IMR-90 (cell line): ENCODE results near the gene IRAK3. TPM values are rescaled to one million over a fixed set of nuclear protein-coding genes. Genes with fewer than 3 reads are reported as not detected.

Experiments used
- ATAC-seq: fragments of 200-7000 bp; cut with Tn5 transposase; 2 replicates; pipeline ENCODE4 v1.9.1; 2020; ENCODE audit warnings: low read depth, mild to moderate bottlenecking, moderate library complexity
- BruUV-seq: library from RNA; stranded (reverse); fragments of 400-500 nt; replicated peaks from 2 replicates; lab custom pipeline; 2021; lab: Mats Ljungman, UMichigan
- CTCF ChIA-PET: fragments of 300-600 bp; formaldehyde crosslinking; extraction: SDS; loops from one replicate; lab custom pipeline; 2021; ENCODE audit warnings: antibody characterized with exemption; lab: Yijun Ruan, JAX
- POLR2A ChIA-PET: fragments of 300-600 bp; sonication (Branson Sonifier 250); formaldehyde crosslinking; loops from one replicate; lab custom pipeline; 2022; ENCODE audit warnings: antibody characterized with exemption; ENCODE audit not compliant: unreplicated experiment; lab: Charles Lee
- DNase-seq: peaks from one replicate; pipeline ENCODE4 v3.0.0; 2013
- H2AFZ ChIP-seq: replicated peaks from 2 replicates; pipeline ENCODE3; 2013; ENCODE audit warnings: low read length, mild to moderate bottlenecking; ENCODE audit not compliant: poor library complexity
- H2AK5ac ChIP-seq: 2 replicates; pipeline ENCODE4 v1.6.1; 2013; ENCODE audit warnings: low read depth, low read length, inconsistent platforms
- H2AK9ac ChIP-seq: replicated peaks from 2 replicates; pipeline ENCODE3; 2013; ENCODE audit warnings: mild to moderate bottlenecking, low read depth, low read length, moderate library complexity; ENCODE audit not compliant: poor library complexity
- H2BK120ac ChIP-seq: 2 replicates; pipeline ENCODE4 v1.6.1; 2013; ENCODE audit warnings: low read depth, low read length, inconsistent platforms
- H2BK15ac ChIP-seq: 3 replicates; pipeline ENCODE4 v1.6.1; 2013; ENCODE audit warnings: low read depth, low read length, inconsistent platforms
- H2BK20ac ChIP-seq: 2 replicates; pipeline ENCODE4 v1.6.1; 2013; ENCODE audit warnings: low read depth, mild to moderate bottlenecking, inconsistent platforms, low read length, moderate library complexity
- H2BK5ac ChIP-seq: 2 replicates; pipeline ENCODE4 v1.6.1; 2013; ENCODE audit warnings: mild to moderate bottlenecking, low read depth, low read length, inconsistent platforms; ENCODE audit not compliant: poor library complexity, severe bottlenecking
- H3K14ac ChIP-seq: replicated peaks from 2 replicates; pipeline ENCODE4 v1.6.1; 2013; ENCODE audit warnings: low read depth, low read length, inconsistent platforms
- H3K18ac ChIP-seq: 2 replicates; pipeline ENCODE4 v1.6.1; 2013; ENCODE audit warnings: low read depth, low read length, control low read depth
- H3K23ac ChIP-seq: 2 replicates; pipeline ENCODE4 v1.6.1; 2013; ENCODE audit warnings: low read depth, low read length, inconsistent platforms
- H3K27ac ChIP-seq: 2 replicates; pipeline ENCODE4 v1.5.1; 2013; ENCODE audit warnings: mild to moderate bottlenecking, control low read depth, low read length; ENCODE audit not compliant: insufficient read depth
- H3K27me3 ChIP-seq: 2 replicates; pipeline ENCODE4 v1.6.1; 2013; ENCODE audit warnings: low read length; ENCODE audit not compliant: control insufficient read depth, insufficient read depth
- H3K36me3 ChIP-seq: 2 replicates; pipeline ENCODE4 v1.6.1; 2013; ENCODE audit warnings: low read length, mixed read lengths; ENCODE audit not compliant: control insufficient read depth, insufficient read depth
- H3K4ac ChIP-seq: 2 replicates; pipeline ENCODE4 v1.6.1; 2013; ENCODE audit warnings: low read depth, low read length, inconsistent platforms
- H3K4me1 ChIP-seq: 2 replicates; pipeline ENCODE4 v1.6.1; 2013; ENCODE audit warnings: low read length, mixed read lengths; ENCODE audit not compliant: control insufficient read depth, insufficient read depth
- H3K4me2 ChIP-seq: 2 replicates; pipeline ENCODE4 v1.6.1; 2013; ENCODE audit warnings: low read depth, mild to moderate bottlenecking, control low read depth, low read length, moderate library complexity
- H3K4me3 ChIP-seq: 2 replicates; pipeline ENCODE4 v1.5.1; 2013; ENCODE audit warnings: low read depth, mild to moderate bottlenecking, control low read depth, low read length, moderate library complexity; ENCODE audit not compliant: insufficient read depth
- H3K56ac ChIP-seq: 2 replicates; pipeline ENCODE4 v1.6.1; 2013; ENCODE audit warnings: low read length, inconsistent platforms; ENCODE audit not compliant: insufficient read depth; ENCODE audit errors: extremely low read depth
- H3K79me1 ChIP-seq, 2 experiments: 2 replicates each; pipeline ENCODE4 v1.6.1; 2013; ENCODE audit warnings: low read length in 2 of 2, inconsistent platforms in 1 of 2, low read depth in 1 of 2
- H3K9ac ChIP-seq: 2 replicates; pipeline ENCODE4 v1.6.1; 2013; ENCODE audit warnings: low read depth, low read length, control low read depth
- H3K9me1 ChIP-seq: 2 replicates; pipeline ENCODE4 v1.6.1; 2013; ENCODE audit warnings: low read length, inconsistent platforms; ENCODE audit not compliant: insufficient read depth
- H3K9me3 ChIP-seq: 2 replicates; pipeline ENCODE4 v1.6.1; 2013; ENCODE audit warnings: low read length; ENCODE audit not compliant: control insufficient read depth, insufficient read depth
- H4K20me1 ChIP-seq: 2 replicates; pipeline ENCODE4 v1.6.1; 2013; ENCODE audit warnings: low read length, inconsistent platforms; ENCODE audit not compliant: insufficient read depth
- H4K5ac ChIP-seq: 2 replicates; pipeline ENCODE4 v1.6.1; 2013; ENCODE audit warnings: mild to moderate bottlenecking, low read depth, low read length, control low read depth
- H4K8ac ChIP-seq, 2 experiments: 2 replicates each; pipeline ENCODE4 v1.6.1; 2013; ENCODE audit warnings: low read depth in 2 of 2, low read length in 2 of 2, control low read depth in 1 of 2, inconsistent platforms in 1 of 2
- H4K91ac ChIP-seq: 2 replicates; pipeline ENCODE4 v1.6.1; 2013; ENCODE audit warnings: low read depth, low read length, inconsistent platforms; ENCODE audit not compliant: insufficient read depth
- BHLHE40 ChIP-seq: fragments of 150-350 bp; IDR thresholded peaks from 2 replicates; pipeline ENCODE4 v1.6.1; 2016; ENCODE audit warnings: mild to moderate bottlenecking, low read depth, low read length
- CEBPB ChIP-seq: IDR thresholded peaks from 2 replicates; pipeline ENCODE4 v1.6.1; 2012; ENCODE audit warnings: low read depth, low read length, improper control_type of control experiment
- CHD1 ChIP-seq: IDR thresholded peaks from 2 replicates; pipeline ENCODE4 v1.6.1; 2012; ENCODE audit warnings: low read depth, low read length, improper control_type of control experiment
- FOS ChIP-seq: fragments of 150-350 bp; IDR thresholded peaks from 2 replicates; pipeline ENCODE4 v1.6.1; 2016; ENCODE audit warnings: low read depth, low read length
- MAFK ChIP-seq: IDR thresholded peaks from 2 replicates; pipeline ENCODE4 v1.6.1; 2012; ENCODE audit warnings: low read depth, low read length, improper control_type of control experiment
- MAZ ChIP-seq: IDR thresholded peaks from 2 replicates; pipeline ENCODE4 v1.6.1; 2012; ENCODE audit warnings: low read depth, mild to moderate bottlenecking, low read length, improper control_type of control experiment, moderate library complexity, borderline replicate concordance
- NFE2L2 ChIP-seq: fragments of 150-350 bp; IDR thresholded peaks from 2 replicates; pipeline ENCODE4 v1.6.1; 2016; ENCODE audit warnings: low read depth, mild to moderate bottlenecking, low read length
- POLR2A ChIP-seq: IDR thresholded peaks from 2 replicates; pipeline ENCODE4 v1.6.1; 2012; ENCODE audit warnings: mild to moderate bottlenecking, low read depth, low read length
- RCOR1 ChIP-seq: IDR thresholded peaks from 2 replicates; pipeline ENCODE4 v1.6.1; 2012; ENCODE audit warnings: mild to moderate bottlenecking, low read length, improper control_type of control experiment; ENCODE audit not compliant: insufficient replicate concordance
- SMC3 ChIP-seq: fragments of 150-350 bp; IDR thresholded peaks from 2 replicates; pipeline ENCODE4 v1.6.1; 2016; ENCODE audit warnings: low read depth, mild to moderate bottlenecking, antibody characterized with exemption, low read length, moderate library complexity
- WGBS, 2 experiments: methylation state at CpG; one replicate each; pipeline versions ENCODE4 v1.1.5 to v1.1.7; 2013; ENCODE audit warnings: missing lambda C conversion rate in 2 of 2; ENCODE audit not compliant: insufficient read length in 1 of 2; ENCODE audit errors: extremely low coverage in 2 of 2; 5-methylcytosine and 5-hydroxymethylcytosine counted together
- dilution Hi-C: fragments of 300-500 bp; cut with HindIII; formaldehyde crosslinking; loops from one replicate; pipeline ENCODE4 v1.14.3; 2018; ENCODE audit warnings: low sequenced_read_pairs; ENCODE audit not compliant: unreplicated experiment
- in situ Hi-C: fragments of 300-500 bp; cut with MboI; formaldehyde crosslinking; loops from 3 replicates; pipeline ENCODE4 v1.14.3; 2019; ENCODE audit warnings: low sequenced_read_pairs, inconsistent platforms, mixed read lengths
- intact Hi-C: fragments of 100-400 bp; cut with micrococcal nuclease; formaldehyde crosslinking; loops from 2 replicates; pipeline ENCODE4 v1.10.0; 2022
- polyA plus RNA-seq, 3 experiments: library from polyadenylated mRNA; depleted of rRNA; stranded (reverse); fragments of >200 nt; gene quantifications; 2 replicates each; pipeline ENCODE4 v1.2.3, GENCODE V29; 2012; ENCODE audit warnings: low replicate concordance in 1 of 3
- total RNA-seq: library from RNA; depleted of rRNA; stranded (reverse); fragments of >200 nt; gene quantifications from 2 replicates; pipeline ENCODE4 v1.2.3, GENCODE V29; 2012
- TF ChIP-seq, protein P1 (sequence below): fragments of 150-350 bp; IDR thresholded peaks from 2 replicates; pipeline ENCODE4 v1.6.1; 2016; ENCODE audit warnings: low read depth, mild to moderate bottlenecking, low read length, moderate library complexity, borderline replicate concordance
- TF ChIP-seq, protein P2 (sequence below): conservative IDR thresholded peaks from 2 replicates; pipeline ENCODE4 v1.5.1; 2012; ENCODE audit warnings: mild to moderate bottlenecking, low read depth, low read length, improper control_type of control experiment

Gene IRAK3
- total and polyA plus RNA-seq, 2 of the 4 experiments (the other 2 are of a cell fraction), result 0.53 to 0.72 TPM

DNA sequence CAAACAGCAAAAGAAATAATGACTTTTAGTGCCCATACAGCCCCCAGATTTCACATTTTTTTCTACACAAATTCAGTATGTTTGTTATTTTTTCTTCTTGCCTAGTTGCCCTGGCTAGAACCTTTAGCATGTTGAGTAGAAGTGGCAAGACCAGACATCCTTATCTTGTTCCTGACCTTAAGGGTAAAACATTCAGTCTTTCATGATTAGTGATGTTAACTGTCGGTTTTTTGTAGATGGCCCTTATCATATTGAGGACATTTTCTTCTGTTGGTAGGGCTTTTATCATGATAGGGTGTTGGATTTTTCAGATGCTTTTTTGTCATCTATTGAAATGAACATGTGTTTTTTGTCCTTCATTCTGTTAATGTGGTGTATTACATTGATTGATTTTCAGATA, 17.1 kb downstream of the IRAK3 start:
- H2AK5ac ChIP-seq, result no peak overlapping the region
- intact Hi-C loops, result no loop called here
- H3K9me3 ChIP-seq, result no peaks in the 10 kb centered on the region
- WGBS, 2 experiments, result no CpG with 5 or more reads among the region's 1 CpG
- no peaks in the 10 kb centered on the region for H4K20me1 ChIP-seq
- H3K18ac ChIP-seq, result no peak overlapping the region
- DNase-seq (no peak), ATAC-seq (no peak)
- H3K23ac ChIP-seq, result no peak overlapping the region
- no peak overlapping the region for H4K8ac ChIP-seq
- no peak overlapping the region for H2AK9ac ChIP-seq
- TF ChIP-seq POLR2A (no peak), CHD1 (no peak), FOS (no peak), MAFK (no peak), CEBPB (no peak), RCOR1 (no peak), BHLHE40 (no peak), MAZ (no peak), NFE2L2 (no peak), SMC3 (no peak)
- TF ChIP-seq, protein P1, sequence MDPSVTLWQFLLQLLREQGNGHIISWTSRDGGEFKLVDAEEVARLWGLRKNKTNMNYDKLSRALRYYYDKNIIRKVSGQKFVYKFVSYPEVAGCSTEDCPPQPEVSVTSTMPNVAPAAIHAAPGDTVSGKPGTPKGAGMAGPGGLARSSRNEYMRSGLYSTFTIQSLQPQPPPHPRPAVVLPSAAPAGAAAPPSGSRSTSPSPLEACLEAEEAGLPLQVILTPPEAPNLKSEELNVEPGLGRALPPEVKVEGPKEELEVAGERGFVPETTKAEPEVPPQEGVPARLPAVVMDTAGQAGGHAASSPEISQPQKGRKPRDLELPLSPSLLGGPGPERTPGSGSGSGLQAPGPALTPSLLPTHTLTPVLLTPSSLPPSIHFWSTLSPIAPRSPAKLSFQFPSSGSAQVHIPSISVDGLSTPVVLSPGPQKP, result no peak
- TF ChIP-seq, protein P2, sequence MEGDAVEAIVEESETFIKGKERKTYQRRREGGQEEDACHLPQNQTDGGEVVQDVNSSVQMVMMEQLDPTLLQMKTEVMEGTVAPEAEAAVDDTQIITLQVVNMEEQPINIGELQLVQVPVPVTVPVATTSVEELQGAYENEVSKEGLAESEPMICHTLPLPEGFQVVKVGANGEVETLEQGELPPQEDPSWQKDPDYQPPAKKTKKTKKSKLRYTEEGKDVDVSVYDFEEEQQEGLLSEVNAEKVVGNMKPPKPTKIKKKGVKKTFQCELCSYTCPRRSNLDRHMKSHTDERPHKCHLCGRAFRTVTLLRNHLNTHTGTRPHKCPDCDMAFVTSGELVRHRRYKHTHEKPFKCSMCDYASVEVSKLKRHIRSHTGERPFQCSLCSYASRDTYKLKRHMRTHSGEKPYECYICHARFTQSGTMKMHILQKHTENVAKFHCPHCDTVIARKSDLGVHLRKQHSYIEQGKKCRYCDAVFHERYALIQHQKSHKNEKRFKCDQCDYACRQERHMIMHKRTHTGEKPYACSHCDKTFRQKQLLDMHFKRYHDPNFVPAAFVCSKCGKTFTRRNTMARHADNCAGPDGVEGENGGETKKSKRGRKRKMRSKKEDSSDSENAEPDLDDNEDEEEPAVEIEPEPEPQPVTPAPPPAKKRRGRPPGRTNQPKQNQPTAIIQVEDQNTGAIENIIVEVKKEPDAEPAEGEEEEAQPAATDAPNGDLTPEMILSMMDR, result no peak
- no peak overlapping the region for H3K56ac ChIP-seq
- no peak overlapping the region for H3K14ac ChIP-seq
- no TSS peak for BruUV-seq
- POLR2A ChIA-PET, result no interaction called here
- H2BK5ac ChIP-seq, result no peak overlapping the region
- in situ Hi-C loops, result no loop called here
- no peak overlapping the region for H3K4me2 ChIP-seq
- no peaks in the 10 kb centered on the region for H3K27me3 ChIP-seq
- dilution Hi-C loops, result no loop called here
- H3K4me3 ChIP-seq, result no peak overlapping the region
- no peak overlapping the region for H3K4ac ChIP-seq
- H2AFZ ChIP-seq, result no peak overlapping the region
- H2BK15ac ChIP-seq, result no peak overlapping the region
- H3K9me1 ChIP-seq, result no peaks in the 10 kb centered on the region
- H3K4me1 ChIP-seq, result no peaks in the 10 kb centered on the region
- no peaks in the 10 kb centered on the region for H3K36me3 ChIP-seq
- H4K91ac ChIP-seq, result no peak overlapping the region
- CTCF ChIA-PET, result no interaction called here
- H2BK120ac ChIP-seq, result no peak overlapping the region
- no peak overlapping the region for H4K5ac ChIP-seq
- no peak overlapping the region for H3K9ac ChIP-seq
- no peaks in the 10 kb centered on the region for H3K79me1 ChIP-seq
- H2BK20ac ChIP-seq, result no peak overlapping the region
- no peak overlapping the region for H3K27ac ChIP-seq
